Measurements from ENCODE around the gene TSSC4. TPM values are rescaled to one million over a fixed set of nuclear protein-coding genes. Genes with fewer than 3 reads are reported as not detected.

Gene TSSC4
- total RNA-seq, 1 experiment from 2014 or later = 128 TPM

DNA sequence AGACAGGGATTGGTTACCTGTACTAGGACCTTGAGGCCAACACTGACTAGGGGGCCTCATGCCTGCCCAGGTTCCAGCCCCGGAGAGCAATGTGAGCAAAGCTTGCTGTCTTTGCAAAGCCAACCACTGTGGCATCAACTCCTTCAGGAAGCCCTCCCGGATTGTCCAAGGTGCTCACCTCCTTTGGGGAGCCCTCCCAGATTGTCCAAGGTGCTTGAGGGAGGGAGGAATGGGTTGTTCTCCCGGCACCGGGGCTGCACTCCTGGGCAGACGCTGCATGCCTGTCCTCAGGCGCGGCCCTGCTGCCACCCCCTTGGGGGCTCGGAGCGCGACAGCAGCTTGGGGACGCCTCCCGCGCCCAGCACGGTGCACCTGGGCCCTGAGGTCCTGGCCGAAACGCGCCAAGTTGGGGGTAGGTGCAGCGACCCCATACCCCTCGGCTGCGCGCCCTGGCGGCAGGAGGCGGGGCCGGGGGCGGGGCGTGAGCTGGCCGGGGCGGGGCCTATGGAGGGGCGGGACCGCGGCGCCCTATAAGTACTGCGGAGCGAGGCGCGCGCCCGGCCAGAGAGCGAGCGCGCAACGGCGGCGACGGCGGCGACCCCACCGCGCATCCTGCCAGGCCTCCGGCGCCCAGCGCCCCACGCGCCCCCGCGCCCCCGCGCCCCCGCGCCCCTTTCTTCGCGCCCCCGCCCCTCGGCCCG, 23.6 kb upstream of the TSSC4 start, which contains the start of gene CD81:
Gene CD81 (plus strand): TSS at position 560 of the 701 bp plus-strand sequence. CDS start 240 bp downstream, outside the sequence.
- Histone ChIP-seq H3K36me3 (peaks cover 39% of the 10 kb centered on the region), H3K27me3 (replicated peaks) (no peaks in the 10 kb centered on the region), H3K4me3 (peak within 1 kb of the TSS; percentile 99), H3K4me1 (replicated peaks) (peaks cover 29% of the 10 kb centered on the region), H3K9me3 (replicated peaks) (peaks cover 2% of the 10 kb centered on the region; the same call in 1 of the 2 replicates), H3K27ac (peak within 1 kb of the TSS; percentile 89)
- DNase-seq (ENCODE audit: low read depth in 1 of 2, low spot score in 2 of 2) = peak in 1 of 2 experiments; percentile 38

DNA sequence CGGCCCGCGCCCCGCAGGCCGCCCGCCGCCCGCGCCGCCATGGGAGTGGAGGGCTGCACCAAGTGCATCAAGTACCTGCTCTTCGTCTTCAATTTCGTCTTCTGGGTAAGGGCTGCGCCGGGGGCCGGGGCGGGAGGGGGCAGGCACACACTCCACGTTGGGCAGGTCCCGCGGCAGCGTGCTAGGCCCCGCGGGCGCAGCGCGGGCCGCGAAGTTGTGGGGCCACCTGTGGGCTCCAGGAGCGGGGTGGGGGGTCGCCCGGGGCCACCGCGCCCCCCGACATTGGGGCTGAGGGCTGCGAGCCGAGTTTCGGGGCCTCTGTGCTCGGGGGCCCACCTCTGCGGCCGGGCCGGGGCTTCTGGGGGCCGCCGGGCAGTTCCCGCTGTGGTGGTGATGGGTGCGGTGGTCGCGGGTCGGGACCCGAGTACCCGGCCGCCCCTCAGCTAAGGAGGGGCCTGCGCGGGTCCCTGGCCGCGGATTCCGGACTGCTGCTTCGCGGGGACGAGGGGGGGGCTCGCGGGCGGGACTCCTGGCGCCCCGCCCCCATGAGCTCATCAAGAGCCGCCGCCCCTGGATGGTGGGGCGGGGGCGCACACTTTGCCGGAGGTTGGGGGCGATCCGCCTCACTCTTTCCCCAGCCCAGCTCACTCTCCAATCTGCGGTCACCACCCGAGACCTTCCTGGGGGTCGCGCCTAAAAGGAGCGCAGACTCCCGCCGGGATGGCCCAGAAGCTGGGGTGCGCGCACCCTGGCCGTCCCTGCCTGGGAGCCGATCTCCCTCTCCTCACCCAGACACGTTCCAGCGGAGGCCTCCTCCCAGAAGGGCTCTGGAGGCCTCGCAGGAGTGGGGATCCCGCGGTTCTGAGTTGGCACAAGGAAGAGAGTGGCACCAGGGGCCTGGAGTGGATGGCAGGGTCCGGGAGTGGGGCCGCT, 22.8 kb upstream of the TSSC4 start:
- H3K27ac ChIP-seq = peak overlapping the region; percentile 89
- peak in 1 of 2 experiments; percentile 75 for DNase-seq (ENCODE audit: low read depth in 1 of 2, low spot score in 2 of 2)
- peaks cover 48% of the 10 kb centered on the region for H3K36me3 ChIP-seq
- peaks cover 29% of the 10 kb centered on the region for H3K4me1 ChIP-seq (replicated peaks)
- H3K9me3 ChIP-seq (replicated peaks) = peaks cover 2% of the 10 kb centered on the region; the same call in 1 of the 2 replicates
- H3K4me3 ChIP-seq = peak overlapping the region; percentile 99
- H3K27me3 ChIP-seq (replicated peaks) = no peaks in the 10 kb centered on the region

DNA sequence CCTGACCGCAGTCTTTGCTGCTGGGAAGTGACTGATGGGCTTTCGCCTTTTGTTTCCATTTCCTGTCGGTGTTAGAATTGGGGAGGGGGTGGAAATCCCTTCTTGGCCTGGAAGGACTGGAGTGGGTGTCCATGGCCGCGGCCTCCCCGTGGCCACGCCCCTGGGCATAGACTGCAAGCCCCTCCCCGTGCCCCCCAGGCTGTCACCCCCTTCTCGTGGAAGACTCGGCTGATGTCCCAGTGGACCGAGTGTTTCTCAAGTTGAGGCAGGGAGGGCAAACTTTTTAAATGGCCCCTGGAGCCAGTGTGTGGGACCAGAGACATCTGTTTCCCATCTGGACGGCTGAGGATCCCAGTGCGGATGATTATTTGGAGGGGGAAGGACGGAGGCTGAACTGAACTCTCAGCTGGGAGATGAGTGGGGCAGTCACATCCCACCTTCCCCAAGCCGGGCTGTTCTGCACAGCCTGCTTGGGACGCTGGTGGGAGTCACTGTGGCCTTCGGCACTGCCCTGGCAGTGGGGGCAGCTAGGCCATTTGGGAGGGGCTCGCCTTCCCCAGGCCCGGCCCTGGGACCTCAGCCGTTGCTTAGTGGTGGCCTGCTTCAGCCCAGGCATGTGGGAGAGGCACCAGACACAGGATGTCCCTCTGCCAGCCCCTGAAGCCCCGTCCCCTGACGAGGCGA, 21.9 kb upstream of the TSSC4 start:
- peak overlapping the region; percentile 89 for H3K27ac ChIP-seq

DNA sequence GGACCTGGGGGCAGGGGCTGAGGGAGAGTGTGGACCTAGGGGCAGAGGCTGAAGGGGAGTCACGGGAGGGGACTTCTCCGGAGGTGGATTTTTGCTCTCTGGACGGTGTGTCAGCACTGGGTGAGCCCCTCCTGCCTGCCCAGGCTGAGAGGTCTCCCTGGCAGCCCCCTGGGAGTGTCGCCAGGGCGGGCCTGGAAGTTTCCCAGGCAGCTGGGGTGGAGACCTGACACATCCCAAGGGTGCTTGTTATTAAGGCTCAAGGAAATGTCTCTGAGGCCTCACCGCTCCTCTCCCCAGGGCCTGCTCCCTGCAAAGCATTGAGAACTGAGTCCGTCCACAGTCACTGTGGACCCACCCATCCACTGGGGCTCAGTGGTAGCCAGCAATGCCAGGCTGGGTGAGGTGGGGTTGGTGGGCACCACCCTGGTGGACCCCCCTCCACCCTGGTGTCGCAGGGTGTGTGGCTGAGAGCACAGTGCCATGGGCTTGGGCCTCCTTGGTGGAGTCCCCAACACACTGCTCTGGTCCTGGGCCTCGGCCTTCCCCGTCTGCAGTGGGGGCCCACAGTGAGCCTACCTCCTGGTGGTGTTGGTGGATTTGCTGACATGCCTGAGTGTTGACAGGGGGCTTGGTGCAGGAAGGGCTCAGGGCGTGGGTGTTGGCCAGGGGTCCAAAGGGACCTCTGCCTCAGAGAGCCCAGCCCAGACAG, 20.9 kb upstream of the TSSC4 start:
- Histone ChIP-seq H3K4me3 (no peak overlapping the region), H3K27ac (no peak overlapping the region)

More for the DNA sequence above, 21.9 kb upstream of the TSSC4 start:
- Histone ChIP-seq H3K36me3 (peaks cover 56% of the 10 kb centered on the region), H3K27me3 (replicated peaks) (no peaks in the 10 kb centered on the region), H3K4me3 (peak overlapping the region; percentile 99), H3K4me1 (replicated peaks) (peaks cover 32% of the 10 kb centered on the region), H3K9me3 (replicated peaks) (peaks cover 2% of the 10 kb centered on the region; the same call in 1 of the 2 replicates)
- peak in 1 of 2 experiments; percentile 48 for DNase-seq (ENCODE audit: low read depth in 1 of 2, low spot score in 2 of 2)

DNA sequence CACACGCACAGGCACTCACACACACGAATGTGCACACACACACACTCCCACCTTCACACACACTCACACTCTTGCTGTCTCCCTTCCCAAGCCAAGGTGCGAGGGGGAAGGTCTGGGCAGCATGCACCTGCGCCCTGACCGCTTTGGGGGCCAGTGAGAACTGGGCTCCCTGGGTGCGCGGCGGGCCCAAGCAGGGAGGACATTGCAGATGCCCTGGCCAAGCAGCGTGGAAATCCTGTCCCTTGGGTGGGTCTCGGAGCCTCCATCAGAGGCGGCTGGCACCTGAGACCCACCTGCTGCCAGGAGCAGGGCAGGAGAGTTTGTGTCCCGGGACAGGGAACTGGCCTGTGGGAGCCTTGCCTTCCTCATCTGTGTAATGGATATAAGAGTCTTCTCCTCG, 20.2 kb upstream of the TSSC4 start:
- DNase-seq (ENCODE audit: low read depth in 1 of 2, low spot score in 2 of 2) = no peak
- peaks cover 32% of the 10 kb centered on the region for H3K4me1 ChIP-seq (replicated peaks)
- no peaks in the 10 kb centered on the region for H3K27me3 ChIP-seq (replicated peaks)
- peaks cover 2% of the 10 kb centered on the region; the same call in 1 of the 2 replicates for H3K9me3 ChIP-seq (replicated peaks)
- no peak overlapping the region for H3K27ac ChIP-seq
- peaks cover 67% of the 10 kb centered on the region for H3K36me3 ChIP-seq
- H3K4me3 ChIP-seq = no peak overlapping the region

More for the DNA sequence above, 20.9 kb upstream of the TSSC4 start:
- peaks cover 32% of the 10 kb centered on the region for H3K4me1 ChIP-seq (replicated peaks)
- no peak for DNase-seq (ENCODE audit: low read depth in 1 of 2, low spot score in 2 of 2)
- peaks cover 2% of the 10 kb centered on the region; the same call in 1 of the 2 replicates for H3K9me3 ChIP-seq (replicated peaks)
- peaks cover 60% of the 10 kb centered on the region for H3K36me3 ChIP-seq
- no peaks in the 10 kb centered on the region for H3K27me3 ChIP-seq (replicated peaks)

DNA sequence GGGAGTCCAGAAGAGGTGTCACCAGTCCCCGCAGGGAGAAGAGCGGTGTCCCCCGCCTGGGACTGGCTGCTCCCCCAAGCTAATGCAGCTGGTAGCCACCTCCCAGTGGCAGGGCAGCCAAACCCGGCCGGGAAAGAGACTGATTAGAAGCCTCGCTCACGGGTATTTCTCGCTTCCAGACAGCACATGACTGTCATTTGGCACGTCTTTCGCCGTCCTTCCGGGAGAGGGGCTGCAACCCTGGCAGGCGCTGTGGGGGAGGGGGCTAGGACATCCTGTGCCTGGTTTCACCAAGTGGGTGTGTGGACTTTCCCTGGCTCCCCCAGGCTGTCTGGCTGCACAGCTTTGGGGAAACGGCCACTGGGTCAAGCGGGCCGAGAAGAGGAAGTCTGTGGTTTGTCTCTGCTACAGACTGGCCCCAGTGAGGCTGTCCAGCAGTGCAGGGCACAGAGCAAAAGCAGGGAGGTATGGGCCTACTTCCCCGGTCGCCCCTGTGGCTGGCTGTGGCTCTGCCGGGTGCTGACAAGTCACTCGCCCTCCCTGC, 19.7 kb upstream of the TSSC4 start:
- H3K27ac ChIP-seq = no peak overlapping the region
- no peak for DNase-seq (ENCODE audit: low read depth in 1 of 2, low spot score in 2 of 2)
- peaks cover 33% of the 10 kb centered on the region for H3K4me1 ChIP-seq (replicated peaks)
- no peak overlapping the region for H3K4me3 ChIP-seq
- no peaks in the 10 kb centered on the region for H3K27me3 ChIP-seq (replicated peaks)
- H3K9me3 ChIP-seq (replicated peaks) = peaks cover 2% of the 10 kb centered on the region; the same call in 1 of the 2 replicates
- H3K36me3 ChIP-seq = peaks cover 70% of the 10 kb centered on the region

DNA sequence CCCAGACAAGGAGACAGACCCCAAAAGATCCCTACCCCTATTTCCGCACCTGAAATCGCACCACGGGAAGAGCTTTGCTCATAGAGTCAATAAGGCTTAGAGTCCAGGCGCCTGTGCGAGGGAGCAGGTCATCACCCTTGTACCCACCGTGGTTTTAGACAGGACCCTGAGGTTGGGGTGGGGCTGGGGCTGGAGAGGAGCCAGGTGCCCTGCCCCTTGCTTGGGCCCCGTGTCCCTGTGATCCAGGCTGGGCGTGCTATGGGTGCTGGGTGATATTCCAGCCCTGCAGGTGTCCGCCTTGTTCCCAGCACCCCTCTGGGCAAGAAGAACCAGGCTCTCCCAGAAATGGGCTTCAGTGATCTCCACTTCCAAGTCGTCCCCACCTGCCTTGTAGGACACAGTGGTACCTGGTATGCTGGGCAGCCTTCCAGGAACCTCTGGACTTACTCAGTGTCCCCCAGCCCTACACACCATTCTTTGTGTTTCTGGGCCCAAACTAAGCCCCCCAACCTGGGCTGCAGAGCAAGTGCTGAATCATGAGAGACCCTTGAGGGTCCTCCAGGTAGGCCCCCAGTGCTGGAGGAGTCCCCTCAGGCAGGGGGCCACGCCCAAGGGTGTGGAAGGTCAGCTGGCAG, 18.9 kb upstream of the TSSC4 start:
- DNase-seq (ENCODE audit: low read depth in 1 of 2, low spot score in 2 of 2) = no peak
- Histone ChIP-seq H3K9me3 (replicated peaks) (peaks cover 2% of the 10 kb centered on the region; the same call in 1 of the 2 replicates), H3K27ac (no peak overlapping the region), H3K4me1 (replicated peaks) (peaks cover 40% of the 10 kb centered on the region), H3K36me3 (peaks cover 77% of the 10 kb centered on the region), H3K27me3 (replicated peaks) (no peaks in the 10 kb centered on the region), H3K4me3 (no peak overlapping the region)

DNA sequence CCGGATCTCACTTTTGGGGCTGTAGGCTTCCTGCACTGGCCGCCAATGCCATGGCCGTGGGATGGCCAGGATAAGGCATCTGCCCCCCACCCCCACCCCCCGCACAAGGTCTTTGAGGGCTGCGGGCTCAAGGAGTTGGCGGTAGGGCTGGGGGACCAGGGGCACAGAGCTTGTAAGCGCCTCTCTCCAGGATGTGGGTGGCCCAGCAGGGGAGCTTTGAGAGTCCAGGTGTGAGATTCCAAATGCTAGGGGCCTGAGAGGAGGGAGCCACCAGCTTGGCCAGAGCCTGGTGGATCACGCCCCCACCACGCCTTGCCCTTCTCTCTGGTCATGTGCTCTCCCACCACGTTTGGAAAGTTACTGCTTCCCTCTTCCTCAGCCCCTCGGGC, 18.4 kb upstream of the TSSC4 start:
- Histone ChIP-seq H3K4me1 (replicated peaks) (peaks cover 42% of the 10 kb centered on the region), H3K36me3 (peaks cover 82% of the 10 kb centered on the region), H3K4me3 (no peak overlapping the region), H3K27ac (no peak overlapping the region), H3K27me3 (replicated peaks) (no peaks in the 10 kb centered on the region), H3K9me3 (replicated peaks) (peaks cover 2% of the 10 kb centered on the region; the same call in 1 of the 2 replicates)
- no peak for DNase-seq (ENCODE audit: low read depth in 1 of 2, low spot score in 2 of 2)

DNA sequence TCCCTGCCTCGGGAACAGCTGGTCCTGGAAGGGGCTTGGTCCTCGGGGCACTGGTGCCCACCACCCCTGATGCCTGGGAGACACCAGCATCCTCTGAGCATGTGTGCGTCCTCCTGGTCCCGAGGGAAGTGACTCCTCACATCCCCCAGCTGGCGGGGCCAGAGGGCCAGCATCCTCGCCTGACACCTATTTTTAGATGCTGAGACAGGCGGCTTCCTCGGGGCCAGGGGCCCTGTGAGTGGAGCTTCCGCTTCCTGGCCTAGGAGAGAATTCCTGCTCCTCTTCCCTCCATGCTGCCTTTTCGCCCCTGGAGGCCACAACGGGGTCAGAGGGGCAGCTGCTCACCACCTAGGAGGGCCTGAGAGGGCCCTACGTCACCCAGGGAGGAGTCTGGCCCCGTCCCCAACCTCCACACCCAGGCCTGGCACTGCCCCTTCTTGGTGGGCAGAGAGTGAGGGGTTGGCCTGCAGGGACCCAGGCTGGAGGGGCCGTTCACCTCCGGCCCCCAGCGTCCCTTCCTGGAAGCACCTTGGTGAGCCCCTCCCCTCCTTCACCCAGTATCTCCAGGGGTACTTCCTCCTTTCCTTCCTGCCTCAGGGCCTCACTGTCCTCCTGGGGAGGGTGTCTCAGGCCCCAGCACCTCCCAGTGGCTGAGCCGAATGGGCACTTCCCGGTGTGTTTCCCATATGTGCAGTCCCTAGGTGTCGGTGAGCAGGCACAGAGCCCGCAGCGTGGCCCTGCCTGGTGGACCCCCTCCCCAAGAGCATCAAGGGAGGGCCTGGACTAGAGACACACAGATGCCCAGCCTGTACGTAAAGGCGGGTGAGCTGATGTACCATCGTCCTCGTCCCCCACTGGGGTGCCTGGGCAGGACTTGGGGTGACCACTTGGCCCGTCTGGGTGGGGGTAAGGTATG, 17.4 kb upstream of the TSSC4 start:
- no peak for DNase-seq (ENCODE audit: low read depth in 1 of 2, low spot score in 2 of 2)
- Histone ChIP-seq H3K9me3 (replicated peaks) (no peaks in the 10 kb centered on the region; the same call in 1 of the 2 replicates), H3K27ac (no peak overlapping the region), H3K27me3 (replicated peaks) (no peaks in the 10 kb centered on the region), H3K36me3 (peaks cover 82% of the 10 kb centered on the region), H3K4me3 (no peak overlapping the region), H3K4me1 (replicated peaks) (peaks cover 51% of the 10 kb centered on the region)

DNA sequence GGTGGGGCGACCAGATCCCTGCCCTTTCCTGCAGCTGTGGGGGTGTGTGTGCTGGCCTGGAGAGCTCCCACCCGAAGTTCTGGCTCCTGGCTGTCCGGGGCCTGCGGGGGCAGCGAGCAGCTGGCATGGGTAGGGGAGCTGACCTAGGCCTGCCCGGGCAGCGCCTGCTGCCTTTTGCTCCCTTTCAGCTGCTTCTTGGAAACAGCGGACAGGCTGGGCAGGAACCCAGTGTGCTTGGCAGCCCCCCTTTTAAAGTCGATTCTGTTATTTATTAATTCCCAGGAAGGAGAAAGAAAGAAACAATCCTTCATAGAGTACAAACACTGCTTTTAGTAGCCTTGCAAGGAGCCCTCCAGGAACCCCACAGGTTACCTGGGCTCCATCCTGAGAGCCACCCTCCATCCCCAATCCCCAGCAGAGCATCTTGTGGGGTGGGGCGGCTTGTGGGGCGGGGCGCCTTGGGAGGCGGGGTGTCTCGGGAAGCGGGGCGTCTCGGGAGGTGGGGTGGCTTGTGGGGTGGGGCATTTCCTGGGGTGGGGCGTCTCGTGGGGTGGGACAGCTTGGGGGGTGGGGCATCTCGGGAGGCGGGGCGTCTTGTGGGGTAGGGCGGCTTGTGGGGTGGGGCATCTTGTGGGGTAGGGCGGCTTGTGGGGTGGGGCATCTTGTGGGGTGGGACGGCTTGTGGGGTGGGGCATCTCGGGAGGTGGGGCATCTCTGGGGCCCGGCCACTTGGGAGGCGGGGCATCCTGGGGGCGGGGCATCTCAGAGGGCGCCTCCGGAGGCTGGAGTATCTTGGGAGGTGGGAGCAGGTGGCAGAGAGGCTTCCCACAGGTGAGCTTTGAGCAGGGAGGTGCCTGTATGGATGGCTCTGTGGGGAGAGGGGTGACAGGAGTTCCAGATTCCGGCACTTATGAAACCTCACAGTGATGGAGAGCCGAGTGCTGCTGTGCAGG, 16.4 kb upstream of the TSSC4 start:
- DNase-seq (ENCODE audit: low read depth in 1 of 2, low spot score in 2 of 2) = no peak

More for the DNA sequence above, 16.4 kb upstream of the TSSC4 start:
- H3K27ac ChIP-seq = no peak overlapping the region
- H3K27me3 ChIP-seq (replicated peaks) = no peaks in the 10 kb centered on the region
- H3K36me3 ChIP-seq = peaks cover 84% of the 10 kb centered on the region
- no peaks in the 10 kb centered on the region for H3K9me3 ChIP-seq (replicated peaks)
- H3K4me3 ChIP-seq = no peak overlapping the region
- peaks cover 46% of the 10 kb centered on the region for H3K4me1 ChIP-seq (replicated peaks)
